Suprapubic skin (tissue), 3 donors: Measurements from ENCODE around the gene MDK.

ENCODE experiments used
- EP300 ChIP-seq: sonication (generic); formaldehyde crosslinking; IDR thresholded peaks from one replicate; pipeline ENCODE4 v1.6.1; 2017; ENCODE audit warnings: antibody characterized with exemption
- POLR2A ChIP-seq, 2 donors: fragments of 450-650 bp; IDR thresholded peaks; one replicate each; pipeline ENCODE4 v1.6.1; 2017; ENCODE audit warnings: antibody characterized with exemption in 2 of 2, mild to moderate bottlenecking in 2 of 2, moderate library complexity in 2 of 2
- TF ChIP-seq, protein P1 (sequence below), 2 donors: fragments of 200-600 bp in 1 of 2; fragments of 450-650 bp in 1 of 2; sonication (generic) in 1 of 2; IDR thresholded peaks; one replicate each; pipeline ENCODE4 v1.5.1; 2016 to 2019; ENCODE audit warnings: antibody characterized with exemption in 2 of 2, mild to moderate bottlenecking in 1 of 2, moderate library complexity in 1 of 2

DNA sequence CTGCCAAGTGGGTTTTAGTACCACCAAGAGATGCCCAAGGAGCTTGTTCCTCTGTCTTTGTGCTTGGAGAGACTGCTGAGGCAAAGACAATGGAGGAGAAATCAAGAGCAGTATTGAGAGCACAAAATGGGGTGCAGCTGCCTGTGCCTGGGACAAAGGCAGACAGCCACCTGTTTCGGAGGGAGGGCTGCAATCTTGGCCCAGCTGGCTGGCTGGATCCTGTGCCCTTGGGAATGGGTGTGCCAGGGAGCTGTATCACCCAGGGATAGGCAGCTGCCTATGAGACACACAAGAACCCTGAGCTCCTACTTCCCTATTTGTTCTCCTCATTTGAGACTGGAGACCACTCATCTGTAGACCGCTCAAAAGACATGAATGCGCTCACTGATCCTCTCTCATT lies 33.4 kb downstream of the MDK start:
- TF ChIP-seq, protein P1, sequence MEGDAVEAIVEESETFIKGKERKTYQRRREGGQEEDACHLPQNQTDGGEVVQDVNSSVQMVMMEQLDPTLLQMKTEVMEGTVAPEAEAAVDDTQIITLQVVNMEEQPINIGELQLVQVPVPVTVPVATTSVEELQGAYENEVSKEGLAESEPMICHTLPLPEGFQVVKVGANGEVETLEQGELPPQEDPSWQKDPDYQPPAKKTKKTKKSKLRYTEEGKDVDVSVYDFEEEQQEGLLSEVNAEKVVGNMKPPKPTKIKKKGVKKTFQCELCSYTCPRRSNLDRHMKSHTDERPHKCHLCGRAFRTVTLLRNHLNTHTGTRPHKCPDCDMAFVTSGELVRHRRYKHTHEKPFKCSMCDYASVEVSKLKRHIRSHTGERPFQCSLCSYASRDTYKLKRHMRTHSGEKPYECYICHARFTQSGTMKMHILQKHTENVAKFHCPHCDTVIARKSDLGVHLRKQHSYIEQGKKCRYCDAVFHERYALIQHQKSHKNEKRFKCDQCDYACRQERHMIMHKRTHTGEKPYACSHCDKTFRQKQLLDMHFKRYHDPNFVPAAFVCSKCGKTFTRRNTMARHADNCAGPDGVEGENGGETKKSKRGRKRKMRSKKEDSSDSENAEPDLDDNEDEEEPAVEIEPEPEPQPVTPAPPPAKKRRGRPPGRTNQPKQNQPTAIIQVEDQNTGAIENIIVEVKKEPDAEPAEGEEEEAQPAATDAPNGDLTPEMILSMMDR (IDR thresholded peaks at IDR 0.05): no peak
- no peak for TF ChIP-seq POLR2A (IDR thresholded peaks at IDR 0.05)
- no peak for TF ChIP-seq EP300
